ENCODE data around the gene CHRDL2.

The CHRDL2 gene

GRCh38 chr11:74710281-74710938 lies 20.8 kb downstream of the CHRDL2 start:
- no peak for DNase-seq (ENCODE audit: low read depth)

- no peak for DNase-seq (ENCODE audit: low read depth)
These were observed 22.1 kb downstream of the CHRDL2 start for GRCh38 chr11:74709175-74709574.

GRCh38 chr11:74707602-74708510 lies 23.4 kb downstream of the CHRDL2 start:
- DNase-seq (ENCODE audit: low read depth): no peak

- DNase-seq (ENCODE audit: low read depth): no peak
These were observed 24.0 kb downstream of the CHRDL2 start for GRCh38 chr11:74707182-74707581.

GRCh38 chr11:74703211-74703610 lies 28.0 kb downstream of the CHRDL2 start:
- DNase-seq (ENCODE audit: low read depth): no peak

GRCh38 chr11:74702383-74703007 lies 28.7 kb downstream of the CHRDL2 start:
- peak; percentile 23 for DNase-seq (ENCODE audit: low read depth)

- no peak for DNase-seq (ENCODE audit: low read depth)
These were observed 29.9 kb downstream of the CHRDL2 start for GRCh38 chr11:74701351-74701750.

GRCh38 chr11:74699615-74700396 lies 31.4 kb downstream of the CHRDL2 start:
- no peak for DNase-seq (ENCODE audit: low read depth)

GRCh38 chr11:74697722-74698121 lies 33.5 kb downstream of the CHRDL2 start:
- no peak for DNase-seq (ENCODE audit: low read depth)

- DNase-seq (ENCODE audit: low read depth): no peak
These were observed 34.1 kb downstream of the CHRDL2 start for GRCh38 chr11:74696939-74697675.

- DNase-seq (ENCODE audit: low read depth): no peak
These were observed 34.7 kb downstream of the CHRDL2 start for GRCh38 chr11:74696500-74696899.

GRCh38 chr11:74695705-74696280 lies 35.4 kb downstream of the CHRDL2 start:
- DNase-seq (ENCODE audit: low read depth): no peak

GRCh38 chr11:74694136-74694930 lies 36.9 kb downstream of the CHRDL2 start:
- DNase-seq (ENCODE audit: low read depth): no peak

- no peak for DNase-seq (ENCODE audit: low read depth)
These were observed 37.7 kb downstream of the CHRDL2 start for GRCh38 chr11:74693531-74693930.

- DNase-seq (ENCODE audit: low read depth): no peak
These were observed 39.5 kb downstream of the CHRDL2 start for GRCh38 chr11:74691755-74692154.

- DNase-seq (ENCODE audit: low read depth): no peak
These were observed 41.6 kb downstream of the CHRDL2 start for GRCh38 chr11:74689666-74690065.

- no peak for DNase-seq (ENCODE audit: low read depth)
These were observed 43.8 kb downstream of the CHRDL2 start for GRCh38 chr11:74687237-74688023.

GRCh38 chr11:74686792-74687191 lies 44.4 kb downstream of the CHRDL2 start:
- DNase-seq (ENCODE audit: low read depth): no peak

GRCh38 chr11:74685905-74686304 lies 45.3 kb downstream of the CHRDL2 start:
- no peak for DNase-seq (ENCODE audit: low read depth)

All from stimulated activated CD8-positive, alpha-beta memory T cell treated with anti-CD3 and anti-CD28 coated beads, Interleukin-15, amount 100 ng/mL, for 1 hour (primary cell).